Liver (tissue), 9 donors: ENCODE measurements around the gene MRPL37. TPM values are rescaled to one million over a fixed set of nuclear protein-coding genes. Genes with fewer than 3 reads are reported as not detected.

ENCODE experiments used
- DNase-seq: peaks from one replicate; pipeline ENCODE4 v3.0.0-alpha.2; 2017; ENCODE audit warnings: low spot score
- H3K27ac ChIP-seq, 2 donors: one replicate each; pipeline ENCODE4 v1.7.0; 2013; ENCODE audit warnings: inconsistent platforms in 2 of 2, low read length in 2 of 2, control low read depth in 1 of 2, low read depth in 1 of 2, mild to moderate bottlenecking in 1 of 2
- H3K27me3 ChIP-seq, 4 donors: one replicate each; pipeline versions ENCODE4 v1.6.1 to v1.7.0; 2013; ENCODE audit warnings: low read length in 3 of 4, inconsistent platforms in 1 of 4, mild to moderate bottlenecking in 1 of 4, moderate library complexity in 1 of 4; ENCODE audit not compliant: control insufficient read depth in 4 of 4, insufficient read depth in 4 of 4
- H3K36me3 ChIP-seq, 4 donors: one replicate each; pipeline versions ENCODE4 v1.6.1 to v1.7.0; 2013; ENCODE audit warnings: low read length in 3 of 4, mild to moderate bottlenecking in 3 of 4, low read depth in 1 of 4, moderate library complexity in 1 of 4; ENCODE audit not compliant: control insufficient read depth in 4 of 4, insufficient read depth in 3 of 4
- H3K4me1 ChIP-seq, 4 donors: one replicate each; pipeline versions ENCODE4 v1.6.1 to v1.7.0; 2013; ENCODE audit warnings: low read length in 3 of 4, mild to moderate bottlenecking in 3 of 4, moderate library complexity in 1 of 4; ENCODE audit not compliant: control insufficient read depth in 4 of 4, insufficient read depth in 4 of 4
- H3K4me3 ChIP-seq, 3 donors: one replicate each; pipeline versions ENCODE4 v1.6.1 to v1.7.0; 2013; ENCODE audit warnings: low read length in 3 of 3, control low read depth in 1 of 3, low read depth in 1 of 3, mild to moderate bottlenecking in 1 of 3
- H3K9ac ChIP-seq, 2 donors: one replicate each; pipeline ENCODE4 v1.7.0; 2013; ENCODE audit warnings: low read length in 2 of 2, mild to moderate bottlenecking in 2 of 2, moderate library complexity in 2 of 2, control low read depth in 1 of 2, low read depth in 1 of 2
- H3K9me3 ChIP-seq, 4 donors: one replicate each; pipeline versions ENCODE4 v1.6.1 to v1.7.0; 2013; ENCODE audit warnings: low read length in 3 of 4; ENCODE audit not compliant: control insufficient read depth in 4 of 4
- EGR1 ChIP-seq, 2 donors: IDR thresholded peaks; 2 replicates each; pipeline ENCODE4 v1.6.1; 2016 to 2018; ENCODE audit warnings: antibody characterized with exemption in 2 of 2, low read depth in 2 of 2
- FOXA1 ChIP-seq: IDR thresholded peaks from 2 replicates; pipeline ENCODE4 v1.6.1; 2016; ENCODE audit warnings: antibody characterized with exemption
- FOXA2 ChIP-seq: IDR thresholded peaks from 2 replicates; pipeline ENCODE4 v1.6.1; 2016; ENCODE audit warnings: antibody characterized with exemption
- GABPA ChIP-seq, 2 donors: IDR thresholded peaks in 1 of 2; conservative IDR thresholded peaks in 1 of 2; 2 replicates each; pipeline ENCODE4 v1.6.1; 2016; ENCODE audit warnings: antibody characterized with exemption in 2 of 2, mild to moderate bottlenecking in 1 of 2, moderate library complexity in 1 of 2
- HNF4A ChIP-seq, 2 donors: conservative IDR thresholded peaks; 2 replicates each; pipeline ENCODE4 v1.6.1; 2016; ENCODE audit warnings: antibody characterized with exemption in 2 of 2, mild to moderate bottlenecking in 2 of 2
- HNF4G ChIP-seq: IDR thresholded peaks from 2 replicates; pipeline ENCODE4 v1.6.1; 2016; ENCODE audit warnings: antibody characterized with exemption
- MAX ChIP-seq: IDR thresholded peaks from 2 replicates; pipeline ENCODE4 v1.6.1; 2016; ENCODE audit warnings: antibody characterized with exemption
- NR2F2 ChIP-seq: IDR thresholded peaks from 2 replicates; pipeline ENCODE4 v1.6.1; 2016; ENCODE audit warnings: antibody characterized with exemption
- REST ChIP-seq: IDR thresholded peaks from 2 replicates; pipeline ENCODE4 v1.6.1; 2016; ENCODE audit warnings: antibody characterized with exemption, mild to moderate bottlenecking
- RXRA ChIP-seq, 2 donors: IDR thresholded peaks; 2 replicates each; pipeline ENCODE4 v1.6.1; 2017 to 2018; ENCODE audit warnings: antibody characterized with exemption in 2 of 2, mild to moderate bottlenecking in 1 of 2
- SP1 ChIP-seq: IDR thresholded peaks from 2 replicates; pipeline ENCODE4 v1.6.1; 2018; ENCODE audit warnings: antibody characterized with exemption, mild to moderate bottlenecking
- TAF1 ChIP-seq: conservative IDR thresholded peaks from 2 replicates; pipeline ENCODE4 v1.6.1; 2016; ENCODE audit warnings: antibody characterized with exemption, mild to moderate bottlenecking
- YY1 ChIP-seq: IDR thresholded peaks from 2 replicates; pipeline ENCODE4 v1.6.1; 2016; ENCODE audit warnings: antibody characterized with exemption, mild to moderate bottlenecking
- ZBTB33 ChIP-seq: IDR thresholded peaks from 2 replicates; pipeline ENCODE4 v1.6.1; 2016; ENCODE audit warnings: antibody characterized with exemption
- whole genome bisulfite sequencing: extraction: QIAGEN DNeasy Blood & Tissue Kit; methylation state at CpG from one replicate; pipeline ENCODE4 v1.1.7; 2013; 5-methylcytosine and 5-hydroxymethylcytosine counted together
- polyA plus RNA-seq, 2 donors: library from polyadenylated mRNA; stranded (reverse) in 1 of 2; unstranded in 1 of 2; fragments of 200-250 nt in 1 of 2; fragments of >200 nt in 1 of 2; fragmentation: Nextera tagmentation in 1 of 2; extraction: Ambion mirVana in 1 of 2; gene quantifications; one replicate each; pipeline versions ENCODE4 v1.2.1 to v1.2.3, GENCODE V29; 2013 to 2015
- total RNA-seq, 2 donors: library from RNA; depleted of rRNA; stranded (reverse); fragments of >200 nt; gene quantifications; one replicate each; pipeline ENCODE4 v1.2.3, GENCODE V29; 2014
- donor health status: healthy.
- donor health status: healthy.
- donor health status: healthy.
- donor health status: healthy.
- donor health status: healthy.

Gene MRPL37
- total and polyA plus RNA-seq, 4 donors: 34.7 to 114 (median 69.2) TPM

GRCh38 chr1:54199151-54199764 lies 709 bp upstream of the MRPL37 start:
- no peak for TF ChIP-seq RXRA (IDR thresholded peaks at IDR 0.05)
- TF ChIP-seq NR2F2: no peak
- TF ChIP-seq HNF4G: no peak
- no peak for TF ChIP-seq EGR1 (IDR thresholded peaks at IDR 0.05; ENCODE audit: low read depth in 2 of 2)
- no peak for TF ChIP-seq ZBTB33
- no peak for TF ChIP-seq SP1
- TF ChIP-seq HNF4A (conservative IDR thresholded peaks at IDR 0.05): no peak
- TF ChIP-seq FOXA2: peak; percentile 14
- no peak for TF ChIP-seq FOXA1
- WGBS: 10% methylated on average over 17 of the region's 17 CpGs
- no peak for DNase-seq
- Histone ChIP-seq H3K9ac (peak overlapping the region; percentile 31 to 75), H3K36me3 (peaks cover 0 to 13% (median 5%) of the 10 kb centered on the region in 4 donors), H3K27me3 (no peaks in the 10 kb centered on the region), H3K4me3 (peak overlapping the region; percentile 76 to 94 (median 80)), H3K4me1 (peaks cover 0 to 38% (median 31%) of the 10 kb centered on the region in 4 donors), H3K9me3 (no peaks in the 10 kb centered on the region), H3K27ac (peak overlapping the region; percentile 25 to 83)

GRCh38 chr1:54200519-54200997 lies 591 bp downstream of the MRPL37 start:
- H3K27me3 ChIP-seq: no peaks in the 10 kb centered on the region
- peak overlapping the region; percentile 82 to 83 for H3K27ac ChIP-seq
- no peaks in the 10 kb centered on the region for H3K9me3 ChIP-seq
- no peak for DNase-seq
- WGBS: 1% methylated on average over 15 of the region's 15 CpGs
- peak overlapping the region; percentile 69 to 85 for H3K9ac ChIP-seq
- TF ChIP-seq RXRA (IDR thresholded peaks at IDR 0.05) (no peak), TAF1 (no peak), SP1 (no peak), YY1 (no peak), GABPA (IDR thresholded peaks at IDR 0.05 in 1 of 2, conservative IDR thresholded peaks at IDR 0.05 in 1 of 2) (no peak)
- H3K4me3 ChIP-seq: peak overlapping the region; percentile 76 to 95 (median 80)
- H3K36me3 ChIP-seq: peaks cover 1 to 9% (median 8%) of the 10 kb centered on the region in 4 donors
- peaks cover 0 to 39% (median 32%) of the 10 kb centered on the region in 4 donors for H3K4me1 ChIP-seq

GRCh38 chr1:54204199-54204598 lies 4.2 kb downstream of the MRPL37 start:
- peaks cover 0 to 37% (median 31%) of the 10 kb centered on the region in 4 donors for H3K4me1 ChIP-seq
- no peak overlapping the region for H3K9ac ChIP-seq
- no peaks in the 10 kb centered on the region for H3K9me3 ChIP-seq
- no peaks in the 10 kb centered on the region for H3K27me3 ChIP-seq
- H3K27ac ChIP-seq: peak overlapping the region in 1 of 2 donors; percentile 28
- TF ChIP-seq RXRA (IDR thresholded peaks at IDR 0.05): no peak
- peaks cover 6 to 30% (median 26%) of the 10 kb centered on the region in 4 donors for H3K36me3 ChIP-seq
- no peak overlapping the region for H3K4me3 ChIP-seq
- 81% methylated on average over 7 of the region's 7 CpGs for WGBS
- DNase-seq: no peak

- no peak for DNase-seq
- no peaks in the 10 kb centered on the region for H3K9me3 ChIP-seq
- H3K27me3 ChIP-seq: no peaks in the 10 kb centered on the region
- no peak overlapping the region for H3K27ac ChIP-seq
- WGBS: 36% methylated on average over 1 of the region's 1 CpG
- peaks cover 18 to 57% (median 51%) of the 10 kb centered on the region in 4 donors for H3K36me3 ChIP-seq
- H3K4me1 ChIP-seq: peaks cover 0 to 14% (median 11%) of the 10 kb centered on the region in 4 donors
- H3K9ac ChIP-seq: no peak overlapping the region
- no peak overlapping the region for H3K4me3 ChIP-seq
- TF ChIP-seq ZBTB33: no peak
- no peak for TF ChIP-seq REST
- TF ChIP-seq MAX: no peak
Observed at GRCh38 chr1:54207287-54207686, 7.3 kb downstream of the MRPL37 start.
